Central memory CD8-positive, alpha-beta T cell (primary cell): Measurements from ENCODE around the gene PIGS.
A peak's percentile ranks its signal among the peaks of the same experiment; 100 is the strongest.

Experiments
- ATAC-seq: fragments of 150-1000 bp; cut with Tn5 transposase; replicated peaks from 2 replicates; pipeline ENCODE4 v1.10.0; 2022; ENCODE audit warnings: mild to moderate bottlenecking, moderate FRiP score, moderate number of reproducible peaks; ENCODE audit not compliant: poor library complexity, severe bottlenecking; ENCODE audit errors: extremely low read depth
- DNase-seq, 2 donors: peaks; one replicate each; pipeline ENCODE4 v3.0.0; 2021; ENCODE audit warnings: low spot score in 2 of 2
- H3K27ac Mint-ChIP-seq: one replicate; pipeline ENCODE4 v1.8.0; 2022; ENCODE audit warnings: low read depth, mild to moderate bottlenecking, moderate library complexity, mixed read lengths
- H3K27me3 Mint-ChIP-seq: one replicate; pipeline ENCODE4 v1.8.0; 2022; ENCODE audit warnings: mixed read lengths
- H3K36me3 Mint-ChIP-seq: one replicate; pipeline ENCODE4 v1.8.0; 2022; ENCODE audit warnings: mild to moderate bottlenecking, moderate library complexity, mixed read lengths; ENCODE audit not compliant: insufficient read depth
- H3K4me1 Mint-ChIP-seq: one replicate; pipeline ENCODE4 v1.8.0; 2022; ENCODE audit warnings: mixed read lengths
- H3K4me3 Mint-ChIP-seq: one replicate; pipeline ENCODE4 v1.8.0; 2022; ENCODE audit warnings: mild to moderate bottlenecking, moderate library complexity, mixed read lengths
- H3K9me3 Mint-ChIP-seq: one replicate; pipeline ENCODE4 v1.8.0; 2022; ENCODE audit warnings: mixed read lengths

PIGS gene

GRCh38 chr17:28544402-28545140 lies 26.8 kb downstream of the PIGS start:
- Mint-ChIP-seq H3K27ac (no peak overlapping the region), H3K9me3 (no peaks in the 10 kb centered on the region), H3K27me3 (no peaks in the 10 kb centered on the region), H3K4me3 (no peak overlapping the region), H3K4me1 (peaks cover 22% of the 10 kb centered on the region), H3K36me3 (peaks cover 5% of the 10 kb centered on the region)
- ATAC-seq: no peak
- no peak for DNase-seq

GRCh38 chr17:28541439-28541838 lies 29.9 kb downstream of the PIGS start:
- no peak overlapping the region for H3K27ac Mint-ChIP-seq
- peaks cover 2% of the 10 kb centered on the region for H3K36me3 Mint-ChIP-seq
- no peaks in the 10 kb centered on the region for H3K4me1 Mint-ChIP-seq
- ATAC-seq (no peak), DNase-seq (no peak)
- H3K27me3 Mint-ChIP-seq: no peaks in the 10 kb centered on the region
- no peaks in the 10 kb centered on the region for H3K9me3 Mint-ChIP-seq
- no peak overlapping the region for H3K4me3 Mint-ChIP-seq

GRCh38 chr17:28540231-28540630 lies 31.1 kb downstream of the PIGS start:
- Mint-ChIP-seq H3K36me3 (peaks cover 2% of the 10 kb centered on the region), H3K4me1 (no peaks in the 10 kb centered on the region), H3K4me3 (no peak overlapping the region), H3K27ac (peak overlapping the region; percentile 26), H3K27me3 (no peaks in the 10 kb centered on the region), H3K9me3 (no peaks in the 10 kb centered on the region)
- DNase-seq: no peak
- no peak for ATAC-seq

- no peak overlapping the region for H3K4me3 Mint-ChIP-seq
- H3K27me3 Mint-ChIP-seq: no peaks in the 10 kb centered on the region
- H3K36me3 Mint-ChIP-seq: peaks cover 2% of the 10 kb centered on the region
- no peaks in the 10 kb centered on the region for H3K9me3 Mint-ChIP-seq
- no peak for DNase-seq
- H3K4me1 Mint-ChIP-seq: no peaks in the 10 kb centered on the region
- ATAC-seq: no peak
- H3K27ac Mint-ChIP-seq: no peak overlapping the region
These were observed 32.9 kb downstream of the PIGS start for GRCh38 chr17:28538296-28538895.

GRCh38 chr17:28537219-28537610 lies 34.1 kb downstream of the PIGS start:
- Mint-ChIP-seq H3K9me3 (no peaks in the 10 kb centered on the region), H3K4me3 (no peak overlapping the region), H3K27me3 (no peaks in the 10 kb centered on the region), H3K4me1 (no peaks in the 10 kb centered on the region), H3K36me3 (peaks cover 4% of the 10 kb centered on the region), H3K27ac (no peak overlapping the region)
- DNase-seq: no peak
- no peak for ATAC-seq

GRCh38 chr17:28536532-28537218 lies 34.6 kb downstream of the PIGS start:
- Mint-ChIP-seq H3K27ac (no peak overlapping the region), H3K27me3 (peaks cover 5% of the 10 kb centered on the region), H3K4me1 (no peaks in the 10 kb centered on the region), H3K4me3 (no peak overlapping the region), H3K36me3 (peaks cover 4% of the 10 kb centered on the region), H3K9me3 (no peaks in the 10 kb centered on the region)
- DNase-seq (no peak), ATAC-seq (no peak)

GRCh38 chr17:28534740-28535375 lies 36.5 kb downstream of the PIGS start:
- H3K9me3 Mint-ChIP-seq: no peaks in the 10 kb centered on the region
- peaks cover 3% of the 10 kb centered on the region for H3K36me3 Mint-ChIP-seq
- no peak overlapping the region for H3K4me3 Mint-ChIP-seq
- peaks cover 18% of the 10 kb centered on the region for H3K27me3 Mint-ChIP-seq
- no peaks in the 10 kb centered on the region for H3K4me1 Mint-ChIP-seq
- ATAC-seq (no peak), DNase-seq (no peak)
- H3K27ac Mint-ChIP-seq: no peak overlapping the region

- no peaks in the 10 kb centered on the region for H3K4me1 Mint-ChIP-seq
- no peaks in the 10 kb centered on the region for H3K9me3 Mint-ChIP-seq
- DNase-seq: no peak
- no peak for ATAC-seq
- no peak overlapping the region for H3K27ac Mint-ChIP-seq
- H3K36me3 Mint-ChIP-seq: peaks cover 3% of the 10 kb centered on the region
- no peak overlapping the region for H3K4me3 Mint-ChIP-seq
- H3K27me3 Mint-ChIP-seq: peaks cover 18% of the 10 kb centered on the region
These were observed 38.1 kb downstream of the PIGS start for GRCh38 chr17:28533091-28533807.

- H3K4me3 Mint-ChIP-seq: no peak overlapping the region
- peaks cover 3% of the 10 kb centered on the region for H3K36me3 Mint-ChIP-seq
- peaks cover 18% of the 10 kb centered on the region for H3K27me3 Mint-ChIP-seq
- no peaks in the 10 kb centered on the region for H3K4me1 Mint-ChIP-seq
- H3K9me3 Mint-ChIP-seq: no peaks in the 10 kb centered on the region
- no peak for ATAC-seq
- no peak for DNase-seq
- no peak overlapping the region for H3K27ac Mint-ChIP-seq
These were observed 39.0 kb downstream of the PIGS start for GRCh38 chr17:28532050-28532960.

- no peak for DNase-seq
- Mint-ChIP-seq H3K36me3 (peaks cover 3% of the 10 kb centered on the region), H3K4me1 (no peaks in the 10 kb centered on the region), H3K9me3 (no peaks in the 10 kb centered on the region), H3K4me3 (no peak overlapping the region), H3K27me3 (peaks cover 18% of the 10 kb centered on the region), H3K27ac (no peak overlapping the region)
- no peak for ATAC-seq
These were observed 40.4 kb downstream of the PIGS start for GRCh38 chr17:28530926-28531325.

- no peak for ATAC-seq
- Mint-ChIP-seq H3K4me3 (no peak overlapping the region), H3K36me3 (peaks cover 3% of the 10 kb centered on the region)
These were observed 41.1 kb downstream of the PIGS start for GRCh38 chr17:28530250-28530649.

More at GRCh38 chr17:28530250-28530649, 41.1 kb downstream of the PIGS start:
- no peaks in the 10 kb centered on the region for H3K9me3 Mint-ChIP-seq
- H3K27ac Mint-ChIP-seq: no peak overlapping the region
- H3K27me3 Mint-ChIP-seq: peaks cover 18% of the 10 kb centered on the region
- H3K4me1 Mint-ChIP-seq: no peaks in the 10 kb centered on the region
- DNase-seq: no peak
